MCF 10A (cell line): ENCODE data around the gene ATXN2L. TPM values are rescaled to one million over a fixed set of nuclear protein-coding genes. Genes with fewer than 3 reads are reported as not detected.

Experiments used
- BruUV-seq: library from RNA; stranded (reverse); fragments of 400-500 nt; replicated peaks from 2 replicates; lab custom pipeline; 2021; lab: Mats Ljungman, UMichigan
- CTCF ChIA-PET: fragments of 300-600 bp; sonication (Branson Sonifier 250); formaldehyde crosslinking; extraction: SDS; loops from one replicate; lab custom pipeline; 2021; ENCODE audit warnings: antibody characterized with exemption, inconsistent platforms; lab: Yijun Ruan, JAX
- POLR2A ChIA-PET: fragments of 300-600, 350-650 bp; sonication (Branson Sonifier 250); formaldehyde crosslinking; extraction: SDS; loops from one replicate; lab custom pipeline; 2020; ENCODE audit warnings: antibody characterized with exemption, inconsistent platforms; lab: Yijun Ruan, JAX
- DNase-seq: peaks from one replicate; pipeline ENCODE4 v3.0.0-alpha.2; 2018; ENCODE audit not compliant: unreplicated experiment
- H3K27ac Mint-ChIP-seq: one replicate; pipeline ENCODE4 v1.8.0; 2022; ENCODE audit warnings: mild to moderate bottlenecking, low read depth, mixed read lengths; ENCODE audit not compliant: unreplicated experiment
- H3K27me3 Mint-ChIP-seq: one replicate; pipeline ENCODE4 v1.8.0; 2022; ENCODE audit warnings: mixed read lengths; ENCODE audit not compliant: insufficient read depth, unreplicated experiment
- H3K36me3 Mint-ChIP-seq: one replicate; pipeline ENCODE4 v1.8.0; 2022; ENCODE audit warnings: mild to moderate bottlenecking, moderate library complexity, mixed read lengths; ENCODE audit not compliant: insufficient read depth, unreplicated experiment
- H3K4me1 Mint-ChIP-seq: one replicate; pipeline ENCODE4 v1.8.0; 2022; ENCODE audit warnings: mixed read lengths; ENCODE audit not compliant: insufficient read depth, unreplicated experiment
- H3K4me3 Mint-ChIP-seq: one replicate; pipeline ENCODE4 v1.8.0; 2022; ENCODE audit warnings: mild to moderate bottlenecking, moderate library complexity, mixed read lengths; ENCODE audit not compliant: unreplicated experiment
- H3K9me3 Mint-ChIP-seq: one replicate; pipeline ENCODE4 v1.8.0; 2022; ENCODE audit warnings: mixed read lengths; ENCODE audit not compliant: unreplicated experiment
- intact Hi-C: fragments of 100-400 bp; cut with micrococcal nuclease; formaldehyde crosslinking; loops from 2 replicates; pipeline ENCODE4 v1.14.1; 2022
- total RNA-seq: library from RNA; stranded (reverse); gene quantifications from 2 replicates; pipeline ENCODE4 v1.2.3, GENCODE V29; 2022
- TF ChIP-seq, protein P1 (sequence below): fragments of 200-600 bp; IDR thresholded peaks from one replicate; pipeline ENCODE4 v1.8.0; 2022; ENCODE audit warnings: antibody characterized with exemption, mild to moderate bottlenecking; ENCODE audit not compliant: unreplicated experiment

The ATXN2L gene
- total RNA-seq, 1 experiment from 2014 or later, result 245 TPM

DNA sequence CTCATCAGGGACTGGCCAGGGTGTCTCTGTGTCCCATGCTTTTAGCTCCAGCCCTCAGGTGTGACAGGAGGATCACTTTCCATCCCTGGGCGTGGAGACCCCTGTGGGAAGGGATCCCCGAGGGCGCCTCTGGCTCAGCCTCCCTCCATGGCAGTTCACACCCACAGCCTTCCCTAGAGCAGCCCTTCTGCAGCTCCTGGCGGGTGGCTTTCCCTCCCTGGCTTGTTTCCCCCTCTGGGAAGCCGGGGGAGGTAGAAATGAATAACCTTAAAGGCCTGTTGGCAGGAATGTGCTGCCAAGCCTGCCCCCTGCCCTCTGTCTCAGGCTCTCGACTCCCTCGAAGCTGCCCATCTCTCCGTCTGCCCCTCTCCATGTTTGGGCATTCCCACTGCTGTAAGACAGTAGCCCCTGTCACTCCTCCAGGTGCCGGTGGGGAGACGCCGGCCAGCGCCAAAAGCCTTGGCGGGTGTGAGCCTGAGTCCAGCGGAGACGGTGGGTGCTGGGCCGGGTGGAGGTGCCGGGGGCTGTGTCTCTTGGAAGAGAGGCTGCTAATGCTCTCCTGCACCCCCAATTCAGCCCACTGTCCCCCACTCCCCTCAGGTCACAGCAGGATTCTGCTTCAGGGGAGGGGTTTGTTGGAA lies 53.3 kb downstream of the ATXN2L start:
- intact Hi-C loops, result loop anchor here (5.0 kb wide), 1 partner anchor 329 kb away; no protein-coding TSS in a partner anchor
- ChIA-PET CTCF (interaction anchor here (0.5 kb wide), 1 partner anchor 52 kb away, joined by 7 read pairs; no protein-coding TSS in a partner anchor), POLR2A (interaction anchor here (0.6 to 1.7 kb wide), 2 partner anchors 12 to 1180 kb away, joined by 3 to 7 read pairs; partner anchors contain the start of gene SH2B1)
- BruUV-seq, result no TSS peak
- TF ChIP-seq, protein P1, sequence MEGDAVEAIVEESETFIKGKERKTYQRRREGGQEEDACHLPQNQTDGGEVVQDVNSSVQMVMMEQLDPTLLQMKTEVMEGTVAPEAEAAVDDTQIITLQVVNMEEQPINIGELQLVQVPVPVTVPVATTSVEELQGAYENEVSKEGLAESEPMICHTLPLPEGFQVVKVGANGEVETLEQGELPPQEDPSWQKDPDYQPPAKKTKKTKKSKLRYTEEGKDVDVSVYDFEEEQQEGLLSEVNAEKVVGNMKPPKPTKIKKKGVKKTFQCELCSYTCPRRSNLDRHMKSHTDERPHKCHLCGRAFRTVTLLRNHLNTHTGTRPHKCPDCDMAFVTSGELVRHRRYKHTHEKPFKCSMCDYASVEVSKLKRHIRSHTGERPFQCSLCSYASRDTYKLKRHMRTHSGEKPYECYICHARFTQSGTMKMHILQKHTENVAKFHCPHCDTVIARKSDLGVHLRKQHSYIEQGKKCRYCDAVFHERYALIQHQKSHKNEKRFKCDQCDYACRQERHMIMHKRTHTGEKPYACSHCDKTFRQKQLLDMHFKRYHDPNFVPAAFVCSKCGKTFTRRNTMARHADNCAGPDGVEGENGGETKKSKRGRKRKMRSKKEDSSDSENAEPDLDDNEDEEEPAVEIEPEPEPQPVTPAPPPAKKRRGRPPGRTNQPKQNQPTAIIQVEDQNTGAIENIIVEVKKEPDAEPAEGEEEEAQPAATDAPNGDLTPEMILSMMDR, result no peak
- H3K4me3 Mint-ChIP-seq, result no peak overlapping the region
- peaks cover 2% of the 10 kb centered on the region for H3K36me3 Mint-ChIP-seq
- no peak overlapping the region for H3K27ac Mint-ChIP-seq
- no peaks in the 10 kb centered on the region for H3K9me3 Mint-ChIP-seq
- DNase-seq, result no peak
- H3K27me3 Mint-ChIP-seq, result no peaks in the 10 kb centered on the region
- H3K4me1 Mint-ChIP-seq, result no peaks in the 10 kb centered on the region

DNA sequence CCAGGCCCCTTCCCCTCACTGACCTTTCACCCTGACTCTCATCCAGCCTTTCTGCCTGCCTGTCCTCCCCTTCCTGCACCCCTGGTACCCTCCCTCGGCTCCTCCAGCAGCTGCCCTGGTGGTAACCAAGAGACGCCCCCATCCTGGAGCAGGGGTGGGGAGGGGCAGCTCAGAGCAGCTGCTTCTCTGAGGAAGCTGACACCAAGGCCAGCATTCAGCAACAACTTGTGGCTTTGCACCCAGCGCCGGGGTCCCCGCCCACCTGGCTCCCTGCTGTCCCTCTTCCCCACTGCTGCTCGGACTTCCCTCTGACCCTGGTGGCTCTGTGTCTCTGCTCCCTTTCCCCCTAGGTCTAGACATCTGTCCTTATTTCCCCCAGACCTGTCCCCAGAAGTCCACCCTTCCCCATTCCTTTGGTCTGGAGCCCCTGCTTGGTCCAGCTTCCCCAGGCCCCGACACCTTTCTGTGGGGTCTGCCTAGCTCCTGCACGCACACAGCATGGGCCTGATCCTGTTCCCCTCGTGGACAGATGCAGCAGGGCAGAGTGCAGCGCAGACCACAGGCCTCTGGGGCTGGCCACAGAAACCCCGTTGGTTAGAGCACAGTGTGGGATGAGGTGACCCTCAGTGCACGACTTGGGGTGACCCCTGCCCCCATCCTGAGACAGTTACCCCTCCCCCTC lies 54.3 kb downstream of the ATXN2L start:
- DNase-seq, result no peak
- TF ChIP-seq, protein P1, result no peak
- Mint-ChIP-seq H3K4me1 (no peaks in the 10 kb centered on the region), H3K27ac (no peak overlapping the region), H3K36me3 (no peaks in the 10 kb centered on the region), H3K4me3 (no peak overlapping the region), H3K9me3 (no peaks in the 10 kb centered on the region), H3K27me3 (no peaks in the 10 kb centered on the region)
- ChIA-PET CTCF (no interaction called here), POLR2A (no interaction called here)
- no TSS peak for BruUV-seq
- intact Hi-C loops, result loop anchor here (5.0 kb wide), 1 partner anchor 330 kb away; no protein-coding TSS in a partner anchor

DNA sequence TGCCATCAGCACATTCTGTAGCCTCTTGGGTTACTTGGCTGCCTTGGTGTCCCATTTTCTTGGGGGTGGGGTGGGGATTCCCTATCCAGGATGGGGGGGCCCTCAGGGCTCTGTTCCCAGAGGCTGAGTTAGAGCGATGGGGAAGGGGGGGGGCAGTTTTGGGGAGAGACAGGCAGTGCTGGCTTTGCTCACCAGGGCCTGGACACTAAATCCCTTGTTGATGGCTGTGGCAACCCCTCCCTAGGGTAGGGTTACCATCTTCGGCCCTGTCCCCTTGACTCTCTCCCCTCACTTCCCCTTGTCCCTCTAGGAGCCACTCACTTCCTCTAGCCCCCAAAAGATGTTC lies 54.8 kb downstream of the ATXN2L start:
- ChIA-PET CTCF (no interaction called here), POLR2A (no interaction called here)
- no TSS peak for BruUV-seq
- H3K4me3 Mint-ChIP-seq, result no peak overlapping the region
- TF ChIP-seq, protein P1, result no peak
- intact Hi-C loops, result loop anchor here (5.0 kb wide), 1 partner anchor 330 kb away; no protein-coding TSS in a partner anchor
- H3K9me3 Mint-ChIP-seq, result no peaks in the 10 kb centered on the region
- H3K27me3 Mint-ChIP-seq, result no peaks in the 10 kb centered on the region
- DNase-seq, result no peak
- no peak overlapping the region for H3K27ac Mint-ChIP-seq
- no peaks in the 10 kb centered on the region for H3K4me1 Mint-ChIP-seq
- no peaks in the 10 kb centered on the region for H3K36me3 Mint-ChIP-seq
